HCT116 (cell line): ENCODE data around the gene HUWE1. TPM values are rescaled to one million over a fixed set of nuclear protein-coding genes. Genes with fewer than 3 reads are reported as not detected.

ENCODE experiments used
- ATAC-seq: fragments of 200-7000 bp; cut with Tn5 transposase; 2 replicates; pipeline ENCODE4 v1.9.1; 2020; ENCODE audit warnings: mild to moderate bottlenecking, moderate library complexity
- BruUV-seq: library from RNA; stranded (reverse); fragments of 400-500 nt; replicated peaks from 2 replicates; lab custom pipeline; 2021; lab: Mats Ljungman, UMichigan
- CTCF ChIA-PET: fragments of 300-600 bp; sonication (Branson Sonifier 250); formaldehyde crosslinking; loops from one replicate; lab custom pipeline; 2021; ENCODE audit warnings: antibody characterized with exemption; lab: Charles Lee
- POLR2A ChIA-PET: fragments of 300-600, 350-600 bp; sonication (Branson Sonifier 250); formaldehyde crosslinking; loops from one replicate; lab custom pipeline; 2021; ENCODE audit warnings: antibody characterized with exemption; lab: Charles Lee
- RAD21 ChIA-PET, 2 experiments: fragments of 300-600 bp; sonication (Branson Sonifier 250); formaldehyde crosslinking; loops; one replicate each; lab custom pipeline; 2023; ENCODE audit warnings: low total read pairs in 2 of 2; ENCODE audit not compliant: uncharacterized antibody in 2 of 2, unreplicated experiment in 2 of 2, low non-redundant PET in 1 of 2; lab: Charles Lee
- DNase-seq: peaks from one replicate; pipeline ENCODE4 v3.0.0-alpha.2; 2010; ENCODE audit warnings: low read depth, low spot score
- H2AFZ ChIP-seq: fragments of 200-600 bp; shearing (Covaris generic), sonication (generic); 2 replicates; pipeline ENCODE4 v1.6.1; 2017; ENCODE audit warnings: low read depth, mixed run types, mixed read lengths, antibody characterized with exemption, low read length; ENCODE audit not compliant: poor library complexity, severe bottlenecking
- H3K27ac ChIP-seq: 2 replicates; pipeline ENCODE4 v1.5.1; 2012; ENCODE audit warnings: low read depth, low read length
- H3K27me3 ChIP-seq: fragments of 200-600 bp; sonication (generic); 2 replicates; pipeline ENCODE4 v1.6.1; 2016; ENCODE audit warnings: mixed run types, low read length, mixed read lengths; ENCODE audit not compliant: insufficient read depth
- H3K36me3 ChIP-seq, 2 experiments: fragments of 200-500 bp in 1 of 2; fragments of 200-600 bp in 1 of 2; sonication (Bioruptor generic) in 1 of 2; sonication (generic) in 1 of 2; 2 replicates each; pipeline versions ENCODE4 v1.5.1 to v1.6.1; 2014 to 2016; ENCODE audit warnings: low read length in 2 of 2, inconsistent platforms in 1 of 2, mixed read lengths in 1 of 2, mixed run types in 1 of 2; ENCODE audit not compliant: insufficient read depth in 2 of 2, control insufficient read depth in 1 of 2
- H3K4me1 ChIP-seq, 2 experiments: fragments of 200-600 bp in 1 of 2; sonication (generic) in 1 of 2; 2 replicates each; pipeline versions ENCODE4 v1.5.1 to v1.6.1; 2012 to 2017; ENCODE audit warnings: low read length in 2 of 2, inconsistent platforms in 1 of 2, mild to moderate bottlenecking in 1 of 2, mixed read lengths in 1 of 2, mixed run types in 1 of 2, moderate library complexity in 1 of 2; ENCODE audit not compliant: insufficient read depth in 2 of 2, control insufficient read depth in 1 of 2
- H3K4me2 ChIP-seq: fragments of 200-600 bp; sonication (generic); 2 replicates; pipeline ENCODE4 v1.6.1; 2017; ENCODE audit warnings: mixed run types, low read length, mixed read lengths
- H3K4me3 ChIP-seq, 2 experiments: fragments of 200-600 bp in 1 of 2; sonication (generic) in 1 of 2; replicated peaks in 1 of 2; 2 replicates each; pipeline ENCODE4 v1.5.1; 2011 to 2016; ENCODE audit warnings: low read length in 2 of 2, control low read depth in 1 of 2, low read depth in 1 of 2, mild to moderate bottlenecking in 1 of 2, mixed read lengths in 1 of 2, mixed run types in 1 of 2
- H3K79me2 ChIP-seq: fragments of 200-600 bp; sonication (generic); 2 replicates; pipeline ENCODE4 v1.6.1; 2017; ENCODE audit warnings: mild to moderate bottlenecking, mixed run types, low read length, moderate library complexity, mixed read lengths; ENCODE audit not compliant: insufficient read depth
- H3K9ac ChIP-seq: fragments of 200-600 bp; sonication (generic); 2 replicates; pipeline ENCODE4 v1.6.1; 2016; ENCODE audit warnings: low read length, mixed read lengths
- H3K9me2 ChIP-seq: fragments of 200-600 bp; sonication (generic), shearing (Covaris generic); 2 replicates; pipeline ENCODE4 v1.6.1; 2017; ENCODE audit warnings: mixed run types, mild to moderate bottlenecking, moderate library complexity; ENCODE audit not compliant: insufficient read depth
- H3K9me3 ChIP-seq, 2 experiments: fragments of 200-500 bp in 1 of 2; fragments of 200-600 bp in 1 of 2; sonication (Bioruptor generic) in 1 of 2; sonication (generic) in 1 of 2; 2 replicates each; pipeline ENCODE4 v1.6.1; 2014 to 2017; ENCODE audit warnings: low read length in 2 of 2, mixed read lengths in 2 of 2, inconsistent platforms in 1 of 2, low read depth in 1 of 2, mild to moderate bottlenecking in 1 of 2, mixed run types in 1 of 2, moderate library complexity in 1 of 2; ENCODE audit not compliant: control insufficient read depth in 1 of 2, insufficient read depth in 1 of 2
- H4K20me1 ChIP-seq: fragments of 200-600 bp; sonication (generic), shearing (Covaris generic); 2 replicates; pipeline ENCODE4 v1.6.1; 2017; ENCODE audit warnings: mixed run types, mild to moderate bottlenecking, moderate library complexity; ENCODE audit not compliant: insufficient read depth
- CBX3 ChIP-seq: IDR thresholded peaks from 2 replicates; pipeline ENCODE4 v1.6.1; 2012; ENCODE audit warnings: low read depth
- CEBPB ChIP-seq: IDR thresholded peaks from 2 replicates; pipeline ENCODE4 v1.6.1; 2012; ENCODE audit warnings: low read depth
- EGR1 ChIP-seq: IDR thresholded peaks from 2 replicates; pipeline ENCODE4 v1.6.1; 2012; ENCODE audit warnings: low read depth
- EZH2 ChIP-seq: fragments of 200-600 bp; sonication (generic); IDR thresholded peaks from 2 replicates; pipeline ENCODE4 v1.6.1; 2017; ENCODE audit warnings: antibody characterized with exemption, mixed run types
- EZH2phosphoT487 ChIP-seq: fragments of 200-600 bp; IDR thresholded peaks from 2 replicates; pipeline ENCODE4 v1.6.1; 2018; ENCODE audit warnings: antibody characterized with exemption, borderline replicate concordance
- FOSL1 ChIP-seq: IDR thresholded peaks from 2 replicates; pipeline ENCODE4 v1.6.1; 2012; ENCODE audit warnings: low read depth
- POLR2A ChIP-seq: IDR thresholded peaks from 2 replicates; pipeline ENCODE4 v1.7.0; 2011; ENCODE audit warnings: borderline replicate concordance; ENCODE audit not compliant: insufficient read depth, insufficient read length; ENCODE audit errors: extremely low read depth
- POLR2AphosphoS5 ChIP-seq: IDR thresholded peaks from 2 replicates; pipeline ENCODE4 v1.6.1; 2011; ENCODE audit warnings: mild to moderate bottlenecking, low read depth, low read length, moderate library complexity
- RAD21 ChIP-seq: IDR thresholded peaks from 2 replicates; pipeline ENCODE4 v1.6.1; 2012; ENCODE audit warnings: low read depth, mild to moderate bottlenecking
- REST ChIP-seq: IDR thresholded peaks from 2 replicates; pipeline ENCODE4 v1.6.1; 2012; ENCODE audit warnings: low read depth
- SIN3A ChIP-seq: IDR thresholded peaks from 2 replicates; pipeline ENCODE4 v1.6.1; 2012; ENCODE audit warnings: low read depth
- SP1 ChIP-seq: IDR thresholded peaks from 2 replicates; pipeline ENCODE4 v1.6.1; 2012; ENCODE audit warnings: low read depth
- SRF ChIP-seq: IDR thresholded peaks from 2 replicates; pipeline ENCODE4 v1.6.1; 2012; ENCODE audit warnings: low read depth
- TCF7L2 ChIP-seq: IDR thresholded peaks from 2 replicates; pipeline ENCODE4 v1.7.0; 2011; ENCODE audit warnings: borderline replicate concordance, inconsistent platforms; ENCODE audit not compliant: insufficient read depth, insufficient read length; ENCODE audit errors: extremely low read depth
- YY1 ChIP-seq: IDR thresholded peaks from 2 replicates; pipeline ENCODE4 v1.6.1; 2011; ENCODE audit warnings: low read length, low read depth, moderate library complexity, mild to moderate bottlenecking; ENCODE audit not compliant: insufficient replicate concordance; ENCODE audit errors: extremely low read depth
- ZFX ChIP-seq: fragments of 450-650 bp; IDR thresholded peaks from 2 replicates; pipeline ENCODE4 v1.6.1; 2017
- ZNF274 ChIP-seq: fragments of 200-500 bp; sonication (Bioruptor generic); IDR thresholded peaks from 2 replicates; pipeline ENCODE4 v1.6.1; 2014; ENCODE audit warnings: mild to moderate bottlenecking, low read depth, low read length, inconsistent platforms
- intact Hi-C: fragments of 100-400 bp; cut with micrococcal nuclease; formaldehyde crosslinking; loops from 2 replicates; pipeline ENCODE4 v1.10.0; 2022
- total RNA-seq: library from RNA; stranded (reverse); gene quantifications from one replicate; pipeline ENCODE4 v1.2.1, GENCODE V29; 2021; ENCODE audit not compliant: unreplicated experiment
- TF ChIP-seq, protein P1 (sequence below): IDR thresholded peaks from 2 replicates; pipeline ENCODE4 v1.6.1; 2012
- TF ChIP-seq, protein P2 (sequence below): IDR thresholded peaks from 2 replicates; pipeline ENCODE4 v1.6.1; 2012

Gene HUWE1
- total RNA-seq, 1 experiment from 2014 or later, result 197 TPM

DNA sequence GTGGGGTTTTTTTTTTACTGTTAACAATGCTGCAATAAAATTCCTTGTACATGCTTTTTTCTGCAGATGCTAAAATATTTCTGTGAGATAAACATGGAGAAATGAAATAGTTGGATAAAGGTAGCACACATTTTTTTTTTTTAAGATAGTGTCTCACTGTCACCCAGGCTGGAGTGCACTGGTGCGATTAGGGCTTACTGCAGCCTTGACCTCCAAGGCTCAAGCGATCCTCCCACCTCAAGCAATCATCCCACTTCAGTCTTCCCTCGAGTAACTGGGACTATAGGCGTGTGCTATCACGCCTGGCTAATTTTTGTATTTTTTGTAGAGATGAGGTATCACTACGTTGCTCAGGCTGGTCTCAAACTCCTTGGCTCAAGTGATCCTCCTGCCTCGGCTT lies 1.8 kb upstream of the HUWE1 start:
- Histone ChIP-seq H3K4me1 (peaks cover 0 to 9% of the 10 kb centered on the region in 2 experiments; a peak in 2 of 4 replicates), H3K9ac (no peak overlapping the region), H3K27me3 (no peaks in the 10 kb centered on the region), H4K20me1 (no peaks in the 10 kb centered on the region), H3K4me3 (no peak overlapping the region), H3K4me2 (no peak overlapping the region), H3K36me3 (no peaks in the 10 kb centered on the region), H2AFZ (no peak overlapping the region), H3K27ac (no peak overlapping the region), H3K9me2 (no peaks in the 10 kb centered on the region), H3K9me3 (no peaks in the 10 kb centered on the region), H3K79me2 (peaks cover 19% of the 10 kb centered on the region)
- intact Hi-C loops, result no loop called here
- DNase-seq (no peak), ATAC-seq (no peak)
- no TSS peak for BruUV-seq
- ChIA-PET RAD21 (no interaction called here), CTCF (no interaction called here), POLR2A (no interaction called here)
- TF ChIP-seq SRF, result no peak
- TF ChIP-seq TCF7L2, result no peak
- no peak for TF ChIP-seq ZNF274
- TF ChIP-seq, protein P1, sequence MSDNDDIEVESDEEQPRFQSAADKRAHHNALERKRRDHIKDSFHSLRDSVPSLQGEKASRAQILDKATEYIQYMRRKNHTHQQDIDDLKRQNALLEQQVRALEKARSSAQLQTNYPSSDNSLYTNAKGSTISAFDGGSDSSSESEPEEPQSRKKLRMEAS, result no peak
- TF ChIP-seq CBX3, result no peak
- TF ChIP-seq SP1, result no peak
- TF ChIP-seq FOSL1, result no peak
- TF ChIP-seq POLR2A, result no peak
- TF ChIP-seq EGR1, result no peak
- TF ChIP-seq CEBPB, result no peak
- TF ChIP-seq, protein P2, sequence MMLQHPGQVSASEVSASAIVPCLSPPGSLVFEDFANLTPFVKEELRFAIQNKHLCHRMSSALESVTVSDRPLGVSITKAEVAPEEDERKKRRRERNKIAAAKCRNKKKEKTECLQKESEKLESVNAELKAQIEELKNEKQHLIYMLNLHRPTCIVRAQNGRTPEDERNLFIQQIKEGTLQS, result no peak
- no peak for TF ChIP-seq EZH2phosphoT487
- TF ChIP-seq REST, result no peak
- TF ChIP-seq YY1, result no peak
- no peak for TF ChIP-seq ZFX
- TF ChIP-seq SIN3A, result no peak
- TF ChIP-seq RAD21, result no peak
- no peak for TF ChIP-seq EZH2
- TF ChIP-seq POLR2AphosphoS5, result no peak
